Vagina (tissue), 2 donors: ENCODE measurements around the gene TAL1.

ENCODE experiments used
- POLR2A ChIP-seq, 2 donors: fragments of 450-650 bp; IDR thresholded peaks; one replicate each; pipeline ENCODE4 v1.6.1; 2017; ENCODE audit warnings: antibody characterized with exemption in 2 of 2, mild to moderate bottlenecking in 2 of 2, moderate library complexity in 2 of 2
- POLR2AphosphoS5 ChIP-seq, 2 donors: sonication (generic); formaldehyde crosslinking; IDR thresholded peaks; one replicate each; pipeline ENCODE4 v1.9.0; 2017; ENCODE audit warnings: antibody characterized with exemption in 2 of 2, mild to moderate bottlenecking in 2 of 2, low read depth in 1 of 2; ENCODE audit not compliant: insufficient read depth in 1 of 2
- TF ChIP-seq, protein P1 (sequence below), 3 experiments: fragments of 450-650 bp in 2 of 3; fragments of 200-600 bp in 1 of 3; sonication (generic) in 1 of 3; IDR thresholded peaks; one replicate each; pipeline ENCODE4 v1.5.1; 2017 to 2019; ENCODE audit warnings: antibody characterized with exemption in 3 of 3, mild to moderate bottlenecking in 2 of 3, moderate library complexity in 2 of 3

DNA sequence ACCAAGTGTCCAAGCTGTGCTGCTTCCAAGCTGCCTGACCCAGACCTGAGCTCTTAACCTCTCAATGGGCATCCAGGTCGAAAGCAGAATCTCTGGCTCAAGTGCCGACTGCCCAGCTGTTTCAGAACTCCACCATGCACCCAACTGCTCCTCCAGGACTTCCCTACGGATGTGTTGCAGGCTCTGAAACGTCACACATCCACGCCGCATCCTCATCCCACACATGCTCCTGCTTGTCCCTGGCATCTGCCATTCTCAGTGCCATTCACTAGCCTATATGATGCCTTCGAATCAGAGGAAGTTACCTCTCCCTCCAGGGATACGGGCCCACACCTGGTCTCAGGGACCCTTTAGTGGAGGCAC lies 53.4 kb downstream of the TAL1 start:
- TF ChIP-seq POLR2A (IDR thresholded peaks at IDR 0.05) (no peak), POLR2AphosphoS5 (IDR thresholded peaks at IDR 0.05; ENCODE audit: insufficient read depth in 1 of 2, low read depth in 1 of 2) (no peak)
- TF ChIP-seq, protein P1, sequence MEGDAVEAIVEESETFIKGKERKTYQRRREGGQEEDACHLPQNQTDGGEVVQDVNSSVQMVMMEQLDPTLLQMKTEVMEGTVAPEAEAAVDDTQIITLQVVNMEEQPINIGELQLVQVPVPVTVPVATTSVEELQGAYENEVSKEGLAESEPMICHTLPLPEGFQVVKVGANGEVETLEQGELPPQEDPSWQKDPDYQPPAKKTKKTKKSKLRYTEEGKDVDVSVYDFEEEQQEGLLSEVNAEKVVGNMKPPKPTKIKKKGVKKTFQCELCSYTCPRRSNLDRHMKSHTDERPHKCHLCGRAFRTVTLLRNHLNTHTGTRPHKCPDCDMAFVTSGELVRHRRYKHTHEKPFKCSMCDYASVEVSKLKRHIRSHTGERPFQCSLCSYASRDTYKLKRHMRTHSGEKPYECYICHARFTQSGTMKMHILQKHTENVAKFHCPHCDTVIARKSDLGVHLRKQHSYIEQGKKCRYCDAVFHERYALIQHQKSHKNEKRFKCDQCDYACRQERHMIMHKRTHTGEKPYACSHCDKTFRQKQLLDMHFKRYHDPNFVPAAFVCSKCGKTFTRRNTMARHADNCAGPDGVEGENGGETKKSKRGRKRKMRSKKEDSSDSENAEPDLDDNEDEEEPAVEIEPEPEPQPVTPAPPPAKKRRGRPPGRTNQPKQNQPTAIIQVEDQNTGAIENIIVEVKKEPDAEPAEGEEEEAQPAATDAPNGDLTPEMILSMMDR (IDR thresholded peaks at IDR 0.05): no peak
